ENCODE data around the gene EXD3.

EXD3 gene

GRCh38 chr9:137428311-137428630, 5.3 kb upstream of the EXD3 start:
- Mint-ChIP-seq H3K36me3 (ENCODE audit: low read depth) (no peaks in the 10 kb centered on the region), H3K27me3 (ENCODE audit: low read depth, poor library complexity) (peaks cover 12% of the 10 kb centered on the region), H3K4me1 (peaks cover 14% of the 10 kb centered on the region), H3K27ac (no peak overlapping the region), H3K4me3 (no peak overlapping the region), H3K9me3 (no peaks in the 10 kb centered on the region)
- no peak for DNase-seq
- TF ChIP-seq CTCF (IDR thresholded peaks at IDR 0.05): no peak

- Mint-ChIP-seq H3K36me3 (ENCODE audit: low read depth) (no peaks in the 10 kb centered on the region), H3K4me1 (peaks cover 14% of the 10 kb centered on the region), H3K9me3 (no peaks in the 10 kb centered on the region), H3K27me3 (ENCODE audit: low read depth, poor library complexity) (peaks cover 12% of the 10 kb centered on the region), H3K27ac (no peak overlapping the region), H3K4me3 (no peak overlapping the region)
- no peak for DNase-seq
- no peak for TF ChIP-seq CTCF (IDR thresholded peaks at IDR 0.05)
Measured at GRCh38 chr9:137427454-137428310, 4.7 kb upstream of the EXD3 start.

GRCh38 chr9:137426018-137426681, 3.2 kb upstream of the EXD3 start:
- TF ChIP-seq CTCF (IDR thresholded peaks at IDR 0.05): no peak
- Mint-ChIP-seq H3K4me1 (peaks cover 27% of the 10 kb centered on the region), H3K27me3 (ENCODE audit: low read depth, poor library complexity) (peaks cover 19% of the 10 kb centered on the region), H3K36me3 (ENCODE audit: low read depth) (no peaks in the 10 kb centered on the region), H3K27ac (no peak overlapping the region), H3K4me3 (no peak overlapping the region), H3K9me3 (no peaks in the 10 kb centered on the region)
- no peak for DNase-seq

GRCh38 chr9:137423514-137424291, 741 bp upstream of the EXD3 start:
- peaks cover 19% of the 10 kb centered on the region for H3K27me3 Mint-ChIP-seq (ENCODE audit: low read depth, poor library complexity)

More at GRCh38 chr9:137423514-137424291, 741 bp upstream of the EXD3 start:
- Mint-ChIP-seq H3K4me3 (no peak overlapping the region), H3K36me3 (ENCODE audit: low read depth) (no peaks in the 10 kb centered on the region), H3K9me3 (no peaks in the 10 kb centered on the region), H3K27ac (no peak overlapping the region), H3K4me1 (peaks cover 29% of the 10 kb centered on the region)
- no peak for DNase-seq
- TF ChIP-seq CTCF (IDR thresholded peaks at IDR 0.05): no peak
